H9 (cell line): ENCODE measurements around the gene TRABD. TPM values are rescaled to one million over a fixed set of nuclear protein-coding genes. Genes with fewer than 3 reads are reported as not detected.

Experiments
- DNase-seq: peaks from one replicate; pipeline ENCODE4 v3.0.0-alpha.2; 2017
- H2AFZ ChIP-seq: one replicate; pipeline ENCODE4 v1.6.1; 2013; ENCODE audit warnings: mild to moderate bottlenecking, low read length, control low read depth, moderate library complexity
- H2AK5ac ChIP-seq: 2 replicates; pipeline ENCODE4 v1.6.1; 2013; ENCODE audit warnings: low read length, control low read depth, mixed read lengths; ENCODE audit not compliant: insufficient read length
- H2BK120ac ChIP-seq: one replicate; pipeline ENCODE4 v1.6.1; 2013; ENCODE audit warnings: low read depth, mild to moderate bottlenecking, low read length, control low read depth, inconsistent platforms; ENCODE audit not compliant: poor library complexity, severe bottlenecking
- H2BK12ac ChIP-seq: 2 replicates; pipeline ENCODE4 v1.6.1; 2013; ENCODE audit warnings: low read length, control low read depth, mixed read lengths, low read depth; ENCODE audit not compliant: insufficient read length
- H2BK15ac ChIP-seq: 2 replicates; pipeline ENCODE4 v1.6.1; 2013; ENCODE audit warnings: low read depth, low read length, control low read depth
- H2BK20ac ChIP-seq: one replicate; pipeline ENCODE4 v1.6.1; 2013; ENCODE audit warnings: low read depth, mild to moderate bottlenecking, low read length, control low read depth, inconsistent platforms; ENCODE audit not compliant: poor library complexity, severe bottlenecking
- H2BK5ac ChIP-seq: 2 replicates; pipeline ENCODE4 v1.6.1; 2013; ENCODE audit warnings: low read length, control low read depth, mixed read lengths; ENCODE audit not compliant: insufficient read length
- H3K14ac ChIP-seq: 2 replicates; pipeline ENCODE4 v1.6.1; 2013; ENCODE audit warnings: low read length, control low read depth; ENCODE audit not compliant: insufficient read depth
- H3K18ac ChIP-seq: 2 replicates; pipeline ENCODE4 v1.6.1; 2013; ENCODE audit warnings: low read depth, mild to moderate bottlenecking, mixed read lengths, low read length, control low read depth; ENCODE audit not compliant: insufficient read length
- H3K23ac ChIP-seq: 2 replicates; pipeline ENCODE4 v1.6.1; 2013; ENCODE audit warnings: low read length, control low read depth, mixed read lengths, low read depth; ENCODE audit not compliant: insufficient read length
- H3K23me2 ChIP-seq: 2 replicates; pipeline ENCODE4 v1.6.1; 2013; ENCODE audit warnings: low read depth, mild to moderate bottlenecking, mixed read lengths, low read length, control low read depth; ENCODE audit not compliant: insufficient read length, poor library complexity, severe bottlenecking
- H3K27ac ChIP-seq: 2 replicates; pipeline ENCODE4 v1.5.1; 2013; ENCODE audit warnings: low read length, control low read depth, mixed read lengths, low read depth; ENCODE audit not compliant: insufficient read length
- H3K27me3 ChIP-seq: 2 replicates; pipeline ENCODE4 v1.6.1; 2013; ENCODE audit warnings: low read length, control low read depth, inconsistent platforms; ENCODE audit not compliant: insufficient read depth
- H3K4ac ChIP-seq: 2 replicates; pipeline ENCODE4 v1.6.1; 2013; ENCODE audit warnings: low read depth, mild to moderate bottlenecking, control low read depth, inconsistent platforms, low read length, moderate library complexity
- H3K4me1 ChIP-seq: 2 replicates; pipeline ENCODE4 v1.6.1; 2013; ENCODE audit warnings: low read length, control low read depth, inconsistent platforms; ENCODE audit not compliant: insufficient read depth
- H3K4me2 ChIP-seq: 2 replicates; pipeline ENCODE4 v1.6.1; 2013; ENCODE audit warnings: low read length, control low read depth, mixed read lengths; ENCODE audit not compliant: insufficient read length, insufficient read depth
- H3K56ac ChIP-seq: 2 replicates; pipeline ENCODE4 v1.6.1; 2013; ENCODE audit warnings: low read depth, mild to moderate bottlenecking, mixed read lengths, low read length, control low read depth; ENCODE audit not compliant: insufficient read length
- H3K79me1 ChIP-seq: 2 replicates; pipeline ENCODE4 v1.6.1; 2013; ENCODE audit warnings: low read depth, mild to moderate bottlenecking, moderate library complexity, low read length, control low read depth, inconsistent platforms; ENCODE audit not compliant: insufficient read depth, poor library complexity, severe bottlenecking
- H3K79me2 ChIP-seq: 2 replicates; pipeline ENCODE4 v1.6.1; 2013; ENCODE audit warnings: low read length, control low read depth, inconsistent platforms; ENCODE audit not compliant: insufficient read depth
- H3K9ac ChIP-seq: 2 replicates; pipeline ENCODE4 v1.6.1; 2013; ENCODE audit warnings: low read length, control low read depth, mixed read lengths; ENCODE audit not compliant: insufficient read length; ENCODE audit errors: extremely low read depth
- H3K9me3 ChIP-seq: one replicate; pipeline ENCODE4 v1.6.1; 2013; ENCODE audit warnings: low read depth, low read length, inconsistent platforms; ENCODE audit not compliant: control insufficient read depth
- H3T11ph ChIP-seq: one replicate; pipeline ENCODE4 v1.6.1; 2013; ENCODE audit warnings: mild to moderate bottlenecking, low read length, control low read depth, inconsistent platforms
- H4K20me1 ChIP-seq: one replicate; pipeline ENCODE4 v1.6.1; 2013; ENCODE audit not compliant: control insufficient read depth, insufficient read length, insufficient read depth
- H4K5ac ChIP-seq: 2 replicates; pipeline ENCODE4 v1.6.1; 2013; ENCODE audit warnings: low read depth, mild to moderate bottlenecking, mixed read lengths, low read length, control low read depth; ENCODE audit not compliant: insufficient read length
- H4K8ac ChIP-seq: replicated peaks from 2 replicates; pipeline ENCODE4 v1.6.1; 2013; ENCODE audit warnings: low read length, control low read depth, mixed read lengths, low read depth; ENCODE audit not compliant: insufficient read length
- H4K91ac ChIP-seq: 2 replicates; pipeline ENCODE4 v1.6.1; 2013; ENCODE audit warnings: low read depth, mild to moderate bottlenecking, moderate library complexity, mixed read lengths, low read length, control low read depth; ENCODE audit not compliant: insufficient read length
- H3K27ac Mint-ChIP-seq, 3 experiments: 2 replicates in 2 of 3; 3 replicates in 1 of 3; pipeline ENCODE4 v1.8.0; 2020 to 2021; ENCODE audit warnings: mixed read lengths in 3 of 3, mild to moderate bottlenecking in 1 of 3, moderate library complexity in 1 of 3
- H3K27me3 Mint-ChIP-seq: 2 replicates; pipeline ENCODE4 v1.8.0; 2021; ENCODE audit warnings: low read depth, mild to moderate bottlenecking, moderate library complexity, mixed read lengths
- H3K36me3 Mint-ChIP-seq, 3 experiments: 2 replicates in 2 of 3; 3 replicates in 1 of 3; pipeline ENCODE4 v1.8.0; 2020 to 2021; ENCODE audit warnings: low read depth in 3 of 3, mixed read lengths in 3 of 3; ENCODE audit not compliant: insufficient read depth in 1 of 3
- H3K4me1 Mint-ChIP-seq, 2 experiments: 2 replicates each; pipeline ENCODE4 v1.8.0; 2020; ENCODE audit warnings: mixed read lengths in 2 of 2
- H3K4me3 Mint-ChIP-seq, 2 experiments: 2 replicates in 1 of 2; 3 replicates in 1 of 2; pipeline ENCODE4 v1.8.0; 2020 to 2021; ENCODE audit warnings: mild to moderate bottlenecking in 2 of 2, mixed read lengths in 2 of 2, moderate library complexity in 1 of 2
- H3K9me3 Mint-ChIP-seq, 2 experiments: 2 replicates in 1 of 2; 3 replicates in 1 of 2; pipeline ENCODE4 v1.8.0; 2020; ENCODE audit warnings: mild to moderate bottlenecking in 2 of 2, mixed read lengths in 2 of 2, moderate library complexity in 1 of 2
- WGBS: extraction: QIAGEN DNeasy Blood & Tissue Kit; methylation state at CpG from one replicate; pipeline ENCODE4 v1.1.7; 2013; ENCODE audit warnings: missing lambda C conversion rate, low lambda C conversion rate, mixed read lengths; ENCODE audit not compliant: insufficient read length; ENCODE audit errors: extremely low coverage; 5-methylcytosine and 5-hydroxymethylcytosine counted together
- total RNA-seq: library from RNA; stranded (reverse); gene quantifications from 2 replicates; pipeline ENCODE4 v1.2.1, GENCODE V29; 2021
- TF ChIP-seq, protein P1 (sequence below): fragments of 200-600 bp; sonication (generic); conservative IDR thresholded peaks from 3 replicates; pipeline ENCODE4 v1.8.0; 2021; ENCODE audit warnings: antibody characterized with exemption, mild to moderate bottlenecking

The TRABD gene
- total RNA-seq, 1 experiment from 2014 or later, result 47.8 TPM

GRCh38 chr22:50171319-50171964 lies 14.3 kb upstream of the TRABD start:
- peaks cover 4 to 10% of the 10 kb centered on the region in 2 experiments for H3K4me1 Mint-ChIP-seq
- DNase-seq, result no peak
- no peak overlapping the region for H3K27ac ChIP-seq

More at GRCh38 chr22:50171319-50171964, 14.3 kb upstream of the TRABD start:
- Histone ChIP-seq H2AK5ac (no peak overlapping the region), H2BK15ac (no peak overlapping the region), H3K27me3 (peaks cover 3% of the 10 kb centered on the region; the same call in 1 of the 2 replicates), H2BK5ac (no peak overlapping the region), H4K91ac (no peak overlapping the region), H2BK20ac (no peak overlapping the region), H3K23me2 (peaks cover 5% of the 10 kb centered on the region), H3K79me1 (no peaks in the 10 kb centered on the region), H3K23ac (no peak overlapping the region), H3K18ac (no peak overlapping the region), H2AFZ (no peak overlapping the region), H3T11ph (no peak overlapping the region), H2BK12ac (no peak overlapping the region), H3K4me2 (peak overlapping the region; percentile 49), H3K56ac (no peak overlapping the region), H3K9me3 (no peaks in the 10 kb centered on the region), H4K8ac (no peak overlapping the region), H4K5ac (no peak overlapping the region), H3K14ac (no peak overlapping the region), H3K9ac (no peak overlapping the region), H3K4me1 (no peaks in the 10 kb centered on the region), H3K4ac (no peak overlapping the region), H2BK120ac (no peak overlapping the region), H3K79me2 (no peaks in the 10 kb centered on the region), H4K20me1 (no peaks in the 10 kb centered on the region)
- Mint-ChIP-seq H3K4me3 (peak overlapping the region; percentile 75 to 85), H3K9me3 (no peaks in the 10 kb centered on the region; a peak in 1 of 5 replicates), H3K27ac (no peak overlapping the region), H3K27me3 (peaks cover 43% of the 10 kb centered on the region), H3K36me3 (peaks cover 0 to 2% (median 0%) of the 10 kb centered on the region in 3 experiments; a peak in 2 of 7 replicates)
- no CpG with 5 or more reads among the region's 15 CpGs for WGBS
- TF ChIP-seq, protein P1, sequence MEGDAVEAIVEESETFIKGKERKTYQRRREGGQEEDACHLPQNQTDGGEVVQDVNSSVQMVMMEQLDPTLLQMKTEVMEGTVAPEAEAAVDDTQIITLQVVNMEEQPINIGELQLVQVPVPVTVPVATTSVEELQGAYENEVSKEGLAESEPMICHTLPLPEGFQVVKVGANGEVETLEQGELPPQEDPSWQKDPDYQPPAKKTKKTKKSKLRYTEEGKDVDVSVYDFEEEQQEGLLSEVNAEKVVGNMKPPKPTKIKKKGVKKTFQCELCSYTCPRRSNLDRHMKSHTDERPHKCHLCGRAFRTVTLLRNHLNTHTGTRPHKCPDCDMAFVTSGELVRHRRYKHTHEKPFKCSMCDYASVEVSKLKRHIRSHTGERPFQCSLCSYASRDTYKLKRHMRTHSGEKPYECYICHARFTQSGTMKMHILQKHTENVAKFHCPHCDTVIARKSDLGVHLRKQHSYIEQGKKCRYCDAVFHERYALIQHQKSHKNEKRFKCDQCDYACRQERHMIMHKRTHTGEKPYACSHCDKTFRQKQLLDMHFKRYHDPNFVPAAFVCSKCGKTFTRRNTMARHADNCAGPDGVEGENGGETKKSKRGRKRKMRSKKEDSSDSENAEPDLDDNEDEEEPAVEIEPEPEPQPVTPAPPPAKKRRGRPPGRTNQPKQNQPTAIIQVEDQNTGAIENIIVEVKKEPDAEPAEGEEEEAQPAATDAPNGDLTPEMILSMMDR, result no peak
